Measurements from ENCODE around the gene TSPAN5.

The TSPAN5 gene

GRCh38 chr4:98577956-98578355 is 80.5 kb downstream of the TSPAN5 start:
- DNase-seq, result no peak

GRCh38 chr4:98574816-98575215 is 83.6 kb downstream of the TSPAN5 start:
- no peak for DNase-seq

GRCh38 chr4:98573791-98574190 is 84.6 kb downstream of the TSPAN5 start:
- peak; percentile 16 for DNase-seq

- DNase-seq, result peak; percentile 9
Measured at GRCh38 chr4:98572697-98573096, 85.7 kb downstream of the TSPAN5 start.

GRCh38 chr4:98571161-98571786 is 87.1 kb downstream of the TSPAN5 start:
- no peak for DNase-seq

GRCh38 chr4:98570151-98570797 is 88.1 kb downstream of the TSPAN5 start:
- no peak for DNase-seq

- DNase-seq, result no peak
Measured at GRCh38 chr4:98568941-98569663, 89.3 kb downstream of the TSPAN5 start.

- DNase-seq, result no peak
Measured at GRCh38 chr4:98567611-98568010, 90.8 kb downstream of the TSPAN5 start.

- peak; percentile 85 for DNase-seq
Measured at GRCh38 chr4:98566361-98567008, 91.9 kb downstream of the TSPAN5 start.

- peak; percentile 9 for DNase-seq
Measured at GRCh38 chr4:98565681-98566301, 92.6 kb downstream of the TSPAN5 start.

- peak; percentile 10 for DNase-seq
Measured at GRCh38 chr4:98564852-98565251, 93.6 kb downstream of the TSPAN5 start.

GRCh38 chr4:98560321-98560720 is 98.1 kb downstream of the TSPAN5 start:
- no peak for DNase-seq

- DNase-seq, result no peak
Measured at GRCh38 chr4:98558471-98559169, 99.8 kb downstream of the TSPAN5 start.

- DNase-seq, result no peak
Measured at GRCh38 chr4:98557194-98557892, 101.1 kb downstream of the TSPAN5 start.

GRCh38 chr4:98556451-98556850 is 102.0 kb downstream of the TSPAN5 start:
- no peak for DNase-seq

- no peak for DNase-seq
Measured at GRCh38 chr4:98555798-98556445, 102.5 kb downstream of the TSPAN5 start.

- no peak for DNase-seq
Measured at GRCh38 chr4:98546910-98547594, 111.4 kb downstream of the TSPAN5 start.

GRCh38 chr4:98544818-98545414 is 113.5 kb downstream of the TSPAN5 start:
- DNase-seq, result no peak

- DNase-seq, result no peak
Measured at GRCh38 chr4:98544141-98544817, 114.1 kb downstream of the TSPAN5 start.

- DNase-seq, result no peak
Measured at GRCh38 chr4:98542011-98542410, 116.4 kb downstream of the TSPAN5 start.

All from NCI-H345 (cell line).